ENCODE measurements around the gene RAVER1.
"Not testable (repeated sequence)": the region's sequence is repeated elsewhere in the genome, so short reads cannot be mapped to it uniquely, and the experiment has no call there.

RAVER1 gene

GRCh38 chr19:10353793-10354391 lies 20.6 kb upstream of the RAVER1 start:
- DNase-seq: peak in 1 of 42 donors; percentile 17
- intact Hi-C loops (cut with DNase I): no loop called here

- DNase-seq: no peak
- intact Hi-C loops (cut with DNase I): no loop called here
Observed at GRCh38 chr19:10352764-10353671, 19.7 kb upstream of the RAVER1 start.

- DNase-seq: peak in 10 of 42 donors; percentile 4 to 47 (median 26)
- intact Hi-C loops (cut with DNase I): no loop called here
Observed at GRCh38 chr19:10346509-10346908, 13.2 kb upstream of the RAVER1 start.

GRCh38 chr19:10344780-10345179 lies 11.5 kb upstream of the RAVER1 start:
- intact Hi-C loops (cut with DNase I): no loop called here

GRCh38 chr19:10343495-10343894 lies 10.2 kb upstream of the RAVER1 start:
- no peak for DNase-seq
- intact Hi-C loops (cut with DNase I): no loop called here

More at GRCh38 chr19:10344780-10345179, 11.5 kb upstream of the RAVER1 start:
- DNase-seq: no peak

- intact Hi-C loops (cut with DNase I): loop anchor here (10.0 kb wide), 1 partner anchor 45 kb away; the partner anchor contains the start of gene TYK2
- no peak for DNase-seq
Observed at GRCh38 chr19:10339977-10340376, 6.6 kb upstream of the RAVER1 start.

GRCh38 chr19:10339380-10339960 lies 6.1 kb upstream of the RAVER1 start, which contains the start of gene ICAM3:
ICAM3 (minus strand) TSS chr19:10339624; CDS start chr19:10339614, 10 bp downstream.
- DNase-seq: peak in 1 of 42 donors; percentile 33
- intact Hi-C loops (cut with DNase I): loop anchor here (10.0 kb wide), 1 partner anchor 45 kb away; the partner anchor contains the start of gene TYK2

GRCh38 chr19:10338940-10339339 lies 5.6 kb upstream of the RAVER1 start:
- intact Hi-C loops (cut with DNase I): loop anchor here (10.0 kb wide), 1 partner anchor 46 kb away; the partner anchor contains the start of gene TYK2
- DNase-seq: no peak

GRCh38 chr19:10336725-10337124 lies 3.4 kb upstream of the RAVER1 start:
- intact Hi-C loops (cut with DNase I): loop anchor here (10.0 kb wide), 1 partner anchor 48 kb away; the partner anchor contains the start of gene TYK2
- DNase-seq: not testable (repeated sequence)

GRCh38 chr19:10335352-10335985 lies 2.1 kb upstream of the RAVER1 start:
- intact Hi-C loops (cut with DNase I): loop anchor here (10.0 kb wide), 1 partner anchor 49 kb away; the partner anchor contains the start of gene TYK2
- DNase-seq: peak in 18 of 42 donors; percentile 11 to 57 (median 34)

GRCh38 chr19:10334588-10335351 lies 1.4 kb upstream of the RAVER1 start:
- peak; percentile 47 to 88 (median 74) for DNase-seq
- intact Hi-C loops (cut with DNase I): loop anchor here (10.0 kb wide), 1 partner anchor 50 kb away; the partner anchor contains the start of gene TYK2

- DNase-seq: no peak
- intact Hi-C loops (cut with DNase I): loop anchor here (2.0 to 10.0 kb wide), 2 partner anchors 19 to 51 kb away; partner anchors contain the start of gene TYK2
Observed at GRCh38 chr19:10333758-10334587, 644 bp upstream of the RAVER1 start.

GRCh38 chr19:10332158-10332964 lies 968 bp downstream of the RAVER1 start:
- no peak for DNase-seq
- intact Hi-C loops (cut with DNase I): loop anchor here (2.0 to 10.0 kb wide), 2 partner anchors 18 to 52 kb away; partner anchors contain the start of gene TYK2

GRCh38 chr19:10329555-10329954 lies 3.8 kb downstream of the RAVER1 start:
- intact Hi-C loops (cut with DNase I): no loop called here
- no peak for DNase-seq

- intact Hi-C loops (cut with DNase I): no loop called here
- no peak for DNase-seq
Observed at GRCh38 chr19:10328558-10329429, 4.5 kb downstream of the RAVER1 start.
